Measurements from ENCODE around the gene FRMD4A.

GRCh38 chr10:13716081-13717071 lies 614.3 kb downstream of the FRMD4A start:
- no peak for TF ChIP-seq POLR2AphosphoS5 (IDR thresholded peaks at IDR 0.05)
- TF ChIP-seq POLR2A (IDR thresholded peaks at IDR 0.05) = no peak
